Measurements from ENCODE around the gene CNTNAP2.

CNTNAP2 gene

GRCh38 chr7:146591976-146592375, 475.4 kb downstream of the CNTNAP2 start:
- DNase-seq (ENCODE audit: low spot score): no peak

DNA sequence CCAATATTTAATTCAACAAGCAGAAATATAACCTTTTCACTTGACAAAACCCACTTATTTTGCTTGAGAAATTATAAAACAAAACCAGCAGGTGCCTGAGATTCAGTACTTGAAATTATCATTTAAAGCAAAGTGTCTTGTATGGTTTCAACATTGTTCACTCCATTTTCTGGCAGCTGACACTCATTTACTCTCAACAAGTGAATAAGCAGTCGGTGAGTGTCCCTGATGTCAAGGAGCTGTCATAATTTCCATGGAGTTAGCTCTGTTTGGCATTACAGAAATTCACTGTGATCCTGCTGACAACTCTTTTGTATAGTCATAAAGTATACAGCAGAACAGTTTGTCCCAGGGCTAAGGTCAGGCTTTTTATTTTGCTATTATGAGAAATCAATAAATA, 490.0 kb downstream of the CNTNAP2 start:
- DNase-seq (ENCODE audit: low spot score): no peak

- no peak for DNase-seq (ENCODE audit: low spot score)
These were observed 503.0 kb downstream of the CNTNAP2 start for GRCh38 chr7:146619641-146620040.

- DNase-seq (ENCODE audit: low spot score): no peak
These were observed 510.3 kb downstream of the CNTNAP2 start for GRCh38 chr7:146626912-146627311.

- DNase-seq (ENCODE audit: low spot score): no peak
These were observed 518.8 kb downstream of the CNTNAP2 start for GRCh38 chr7:146635205-146636032.

- DNase-seq (ENCODE audit: low spot score): no peak
These were observed 519.4 kb downstream of the CNTNAP2 start for GRCh38 chr7:146636033-146636356.

DNA sequence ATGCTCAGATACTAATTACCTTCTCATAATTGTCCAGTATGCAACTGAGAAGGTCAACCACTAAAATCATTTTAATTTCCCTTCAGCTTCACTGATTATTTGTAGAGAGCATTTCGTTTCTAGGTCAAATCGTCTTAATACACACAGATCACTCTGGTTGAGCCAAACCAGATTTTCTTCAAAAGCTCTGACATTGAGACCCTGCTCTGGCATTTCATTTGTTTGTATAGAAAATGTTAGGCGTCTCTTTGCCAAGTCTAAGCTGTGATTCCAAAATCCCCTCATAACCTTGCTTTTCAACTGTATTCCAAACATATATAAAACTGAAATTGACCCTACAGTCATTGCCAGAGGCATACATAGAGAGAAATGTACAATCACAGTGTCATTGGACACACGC, 520.0 kb downstream of the CNTNAP2 start:
- DNase-seq (ENCODE audit: low spot score): no peak

DNA sequence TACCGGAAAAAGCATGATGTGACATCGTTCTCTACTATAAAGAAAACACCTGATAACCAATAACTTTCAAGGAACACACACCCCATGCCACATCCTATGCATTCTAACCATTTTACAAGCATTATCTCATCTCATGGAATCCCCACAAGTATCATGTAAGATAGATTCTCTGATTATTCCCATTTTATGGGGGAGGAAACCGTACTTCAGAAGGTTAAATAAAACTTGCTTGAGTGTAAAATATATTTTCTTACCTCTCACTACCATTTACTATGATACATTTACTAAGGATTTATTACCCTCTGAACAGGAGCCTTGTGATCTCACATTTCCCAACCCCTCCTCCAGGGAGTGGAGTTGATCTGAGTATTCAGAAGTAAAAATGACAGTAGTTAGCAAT, 522.7 kb downstream of the CNTNAP2 start:
- DNase-seq (ENCODE audit: low spot score): no peak

DNA sequence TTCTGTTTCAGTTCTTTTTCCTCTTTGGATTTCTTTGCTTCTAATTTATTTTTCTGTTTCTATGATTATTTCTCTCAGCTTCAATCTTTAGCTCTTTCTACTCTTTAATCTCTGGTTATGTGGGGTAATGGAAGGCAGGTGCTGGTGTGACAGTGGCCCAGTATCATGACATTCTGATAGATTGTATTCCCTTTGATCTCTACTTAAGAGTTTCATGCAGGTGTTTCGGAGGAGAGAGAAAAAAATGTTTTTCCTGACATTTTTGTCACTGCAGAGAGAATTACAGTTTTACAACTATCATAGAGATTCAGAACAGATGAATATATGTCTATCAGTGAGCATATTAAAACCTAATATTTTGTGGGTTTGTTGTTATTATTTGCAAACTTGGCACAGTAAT, 524.9 kb downstream of the CNTNAP2 start:
- DNase-seq (ENCODE audit: low spot score): no peak

- no peak for DNase-seq (ENCODE audit: low spot score)
These were observed 528.9 kb downstream of the CNTNAP2 start for GRCh38 chr7:146645383-146645976.

DNA sequence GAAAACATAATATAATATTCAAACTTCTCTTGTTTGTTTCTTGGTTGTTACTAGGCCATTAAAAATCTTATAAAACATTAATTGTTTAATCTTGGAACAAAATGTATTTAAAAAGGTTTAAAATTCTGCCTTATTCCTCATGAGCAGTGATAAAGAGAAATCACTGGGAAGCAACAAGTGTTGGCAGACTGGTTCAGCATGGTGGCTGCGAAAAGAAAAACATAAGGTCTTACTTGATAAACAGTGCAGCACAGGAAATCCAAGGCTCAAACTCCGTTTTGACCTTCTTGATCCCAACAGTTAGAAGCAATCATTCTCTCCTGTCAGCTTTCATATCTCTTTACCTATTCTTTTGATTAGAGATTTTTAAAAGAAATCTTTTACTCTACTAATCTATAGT, 530.8 kb downstream of the CNTNAP2 start:
- DNase-seq (ENCODE audit: low spot score): no peak

DNA sequence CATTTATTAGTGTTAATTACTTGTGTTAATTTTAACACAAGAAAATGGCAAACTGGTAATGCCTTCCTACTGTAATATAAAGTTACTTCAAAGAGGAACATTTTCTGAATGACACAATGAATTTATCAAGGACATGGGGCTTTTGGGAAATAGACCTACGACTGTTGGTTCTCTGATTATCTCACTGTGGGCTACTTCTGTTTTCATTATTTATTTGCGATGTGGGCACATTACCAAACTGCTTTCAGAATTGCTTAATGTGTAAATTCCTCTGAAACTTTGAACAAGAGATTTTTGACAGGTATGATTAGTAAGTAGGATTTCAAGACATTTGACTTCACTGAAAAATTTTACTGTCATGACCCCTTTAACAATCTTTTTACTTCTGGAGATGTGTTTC, 535.6 kb downstream of the CNTNAP2 start:
- DNase-seq (ENCODE audit: low spot score): no peak

- no peak for DNase-seq (ENCODE audit: low spot score)
These were observed 537.4 kb downstream of the CNTNAP2 start for GRCh38 chr7:146654048-146654447.

GRCh38 chr7:146655928-146656797, 539.6 kb downstream of the CNTNAP2 start:
- DNase-seq (ENCODE audit: low spot score): no peak

- DNase-seq (ENCODE audit: low spot score): no peak
These were observed 540.4 kb downstream of the CNTNAP2 start for GRCh38 chr7:146656988-146657387.

GRCh38 chr7:146658604-146659003, 542.0 kb downstream of the CNTNAP2 start:
- DNase-seq (ENCODE audit: low spot score): no peak

DNA sequence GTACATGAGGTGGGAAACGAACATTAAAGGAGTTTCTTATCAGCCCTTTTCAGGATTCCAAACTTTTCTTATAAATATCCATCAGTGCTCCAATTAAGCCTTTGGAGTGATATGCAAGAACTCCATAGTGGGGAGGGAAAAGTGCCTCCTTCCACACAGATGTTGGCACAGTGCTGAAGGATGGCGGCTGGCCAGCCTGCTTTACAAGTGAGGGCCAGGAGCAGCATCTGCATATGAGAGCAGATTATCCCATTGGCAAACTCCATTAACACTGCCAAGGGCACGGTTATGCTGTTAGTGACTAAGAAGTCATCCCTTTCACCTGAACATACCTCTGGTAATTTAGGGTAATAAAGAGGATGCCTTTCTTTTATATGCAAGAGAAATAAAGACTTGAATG, 543.1 kb downstream of the CNTNAP2 start:
- no peak for DNase-seq (ENCODE audit: low spot score)

- no peak for DNase-seq (ENCODE audit: low spot score)
These were observed 544.2 kb downstream of the CNTNAP2 start for GRCh38 chr7:146660839-146661238.

DNA sequence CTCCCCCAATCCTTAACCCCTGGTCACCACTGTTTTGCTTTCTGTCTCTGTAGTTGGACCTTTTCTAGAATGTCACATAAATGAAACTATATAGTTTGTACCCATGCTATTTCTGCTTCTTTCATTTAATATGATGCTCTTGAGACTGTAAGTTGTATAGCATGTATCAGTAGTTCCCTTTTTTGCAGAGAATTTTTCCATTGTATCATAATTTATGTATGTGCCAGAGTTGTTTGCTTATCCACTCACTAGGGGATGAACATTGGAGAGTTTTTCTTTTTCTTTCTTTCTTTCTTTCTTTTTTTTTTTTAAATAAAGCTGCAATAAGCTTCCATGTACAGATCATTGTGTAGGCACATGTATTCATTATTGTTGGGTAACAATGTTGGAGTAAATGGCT, 544.8 kb downstream of the CNTNAP2 start:
- DNase-seq (ENCODE audit: low spot score): no peak

GRCh38 chr7:146661929-146662328, 545.3 kb downstream of the CNTNAP2 start:
- DNase-seq (ENCODE audit: low spot score): no peak

GRCh38 chr7:146665023-146665422, 548.4 kb downstream of the CNTNAP2 start:
- no peak for DNase-seq (ENCODE audit: low spot score)

DNA sequence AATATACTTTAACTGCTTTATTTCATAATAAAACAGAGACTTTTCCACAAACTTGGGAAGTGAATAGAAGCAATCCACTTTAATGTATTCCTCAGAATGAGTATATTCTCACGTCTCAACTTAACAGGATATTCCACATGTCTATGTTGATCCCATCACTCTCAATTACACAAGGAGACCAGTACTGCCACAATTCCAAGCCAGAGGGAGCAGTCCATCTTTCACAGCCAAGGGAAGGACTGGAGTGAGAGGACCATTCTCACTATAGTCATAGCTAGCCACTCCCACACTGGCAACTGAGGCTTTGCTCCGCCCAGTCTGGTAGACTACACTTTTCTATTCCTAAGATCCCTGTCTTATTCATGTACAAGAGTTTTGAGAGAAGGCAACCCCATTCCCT, 553.9 kb downstream of the CNTNAP2 start:
- no peak for DNase-seq (ENCODE audit: low spot score)

DNA sequence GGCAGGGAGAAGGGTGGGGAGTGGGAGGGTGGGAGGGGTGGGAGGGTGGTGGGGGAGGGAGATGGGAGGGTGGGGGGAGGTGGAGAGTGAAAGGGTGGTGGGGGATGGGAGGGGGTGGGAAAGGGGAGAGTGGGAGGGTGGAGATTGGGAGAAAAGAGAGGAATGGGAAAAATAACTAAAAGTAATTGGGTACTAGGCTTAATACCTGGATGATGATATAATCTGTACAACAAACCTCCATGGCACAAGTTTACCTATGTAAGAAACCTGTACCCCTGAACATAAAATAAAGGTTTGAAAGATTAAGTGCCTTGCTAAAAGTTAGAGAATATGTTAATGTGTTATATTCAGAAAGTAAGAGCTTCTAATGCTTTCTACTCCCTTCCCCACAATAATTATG, 564.9 kb downstream of the CNTNAP2 start:
- DNase-seq (ENCODE audit: low spot score): no peak
